Mucosa of stomach (tissue), 1 donor: ENCODE measurements around the gene CDK12.
A peak's percentile ranks its signal among the peaks of the same experiment; 100 is the strongest.

ENCODE experiments used
- H3K27me3 ChIP-seq: one replicate; pipeline ENCODE4 v1.7.0; 2013; ENCODE audit warnings: mild to moderate bottlenecking, low read length; ENCODE audit not compliant: control insufficient read depth, insufficient read depth
- H3K36me3 ChIP-seq: one replicate; pipeline ENCODE4 v1.7.0; 2013; ENCODE audit warnings: low read length; ENCODE audit not compliant: control insufficient read depth, insufficient read depth
- H3K4me1 ChIP-seq: one replicate; pipeline ENCODE4 v1.7.0; 2013; ENCODE audit warnings: mild to moderate bottlenecking, low read length; ENCODE audit not compliant: control insufficient read depth, insufficient read depth
- H3K4me3 ChIP-seq: one replicate; pipeline ENCODE4 v1.7.0; 2013; ENCODE audit warnings: low read length
- H3K9ac ChIP-seq: one replicate; pipeline ENCODE4 v1.7.0; 2013; ENCODE audit warnings: mild to moderate bottlenecking, low read length, moderate library complexity
- H3K9me3 ChIP-seq: one replicate; pipeline ENCODE4 v1.7.0; 2013; ENCODE audit warnings: mild to moderate bottlenecking, low read length, moderate library complexity; ENCODE audit not compliant: control insufficient read depth
- donor health status: Pancreatic carcinoma.

The CDK12 gene

GRCh38 chr17:39556423-39556822 is 95.1 kb downstream of the CDK12 start:
- Histone ChIP-seq H3K4me3 (no peak overlapping the region), H3K9ac (no peak overlapping the region), H3K9me3 (no peaks in the 10 kb centered on the region), H3K36me3 (no peaks in the 10 kb centered on the region), H3K27me3 (no peaks in the 10 kb centered on the region), H3K4me1 (no peaks in the 10 kb centered on the region)

- H3K4me3 ChIP-seq: no peak overlapping the region
- no peaks in the 10 kb centered on the region for H3K4me1 ChIP-seq
- H3K36me3 ChIP-seq: no peaks in the 10 kb centered on the region
- no peaks in the 10 kb centered on the region for H3K27me3 ChIP-seq
- no peaks in the 10 kb centered on the region for H3K9me3 ChIP-seq
- H3K9ac ChIP-seq: no peak overlapping the region
Observed at GRCh38 chr17:39562395-39562794, 101.1 kb downstream of the CDK12 start.

- Histone ChIP-seq H3K4me1 (no peaks in the 10 kb centered on the region), H3K9ac (no peak overlapping the region), H3K27me3 (no peaks in the 10 kb centered on the region), H3K4me3 (no peak overlapping the region), H3K9me3 (no peaks in the 10 kb centered on the region), H3K36me3 (peaks cover 4% of the 10 kb centered on the region)
Observed at GRCh38 chr17:39562976-39563375, 101.7 kb downstream of the CDK12 start.

- Histone ChIP-seq H3K4me3 (no peak overlapping the region), H3K9ac (no peak overlapping the region), H3K9me3 (no peaks in the 10 kb centered on the region), H3K36me3 (peaks cover 4% of the 10 kb centered on the region), H3K27me3 (no peaks in the 10 kb centered on the region), H3K4me1 (no peaks in the 10 kb centered on the region)
Observed at GRCh38 chr17:39563476-39563875, 102.2 kb downstream of the CDK12 start.

GRCh38 chr17:39564211-39564848 is 103.0 kb downstream of the CDK12 start:
- Histone ChIP-seq H3K4me3 (no peak overlapping the region), H3K9me3 (no peaks in the 10 kb centered on the region), H3K9ac (no peak overlapping the region), H3K36me3 (peaks cover 4% of the 10 kb centered on the region), H3K4me1 (no peaks in the 10 kb centered on the region), H3K27me3 (no peaks in the 10 kb centered on the region)

- no peaks in the 10 kb centered on the region for H3K9me3 ChIP-seq
- H3K4me3 ChIP-seq: no peak overlapping the region
- peaks cover 4% of the 10 kb centered on the region for H3K36me3 ChIP-seq
- H3K9ac ChIP-seq: no peak overlapping the region
- H3K27me3 ChIP-seq: no peaks in the 10 kb centered on the region
- H3K4me1 ChIP-seq: no peaks in the 10 kb centered on the region
Observed at GRCh38 chr17:39566094-39566850, 105.0 kb downstream of the CDK12 start.

GRCh38 chr17:39568702-39569101 is 107.4 kb downstream of the CDK12 start:
- Histone ChIP-seq H3K4me1 (no peaks in the 10 kb centered on the region), H3K4me3 (no peak overlapping the region), H3K9ac (no peak overlapping the region), H3K9me3 (no peaks in the 10 kb centered on the region), H3K36me3 (peaks cover 4% of the 10 kb centered on the region), H3K27me3 (no peaks in the 10 kb centered on the region)

- Histone ChIP-seq H3K36me3 (peaks cover 4% of the 10 kb centered on the region), H3K9ac (no peak overlapping the region), H3K9me3 (no peaks in the 10 kb centered on the region), H3K4me3 (no peak overlapping the region), H3K4me1 (peaks cover 2% of the 10 kb centered on the region), H3K27me3 (no peaks in the 10 kb centered on the region)
Observed at GRCh38 chr17:39569126-39569525, 107.8 kb downstream of the CDK12 start.

GRCh38 chr17:39572121-39572520 is 110.8 kb downstream of the CDK12 start:
- Histone ChIP-seq H3K4me1 (peaks cover 3% of the 10 kb centered on the region), H3K36me3 (peaks cover 4% of the 10 kb centered on the region), H3K9ac (no peak overlapping the region), H3K27me3 (no peaks in the 10 kb centered on the region), H3K4me3 (no peak overlapping the region), H3K9me3 (no peaks in the 10 kb centered on the region)

GRCh38 chr17:39573447-39574298 is 112.4 kb downstream of the CDK12 start:
- Histone ChIP-seq H3K4me1 (peaks cover 3% of the 10 kb centered on the region), H3K36me3 (no peaks in the 10 kb centered on the region), H3K9ac (peak overlapping the region; percentile 46), H3K4me3 (no peak overlapping the region), H3K27me3 (peaks cover 3% of the 10 kb centered on the region), H3K9me3 (no peaks in the 10 kb centered on the region)

- H3K9me3 ChIP-seq: no peaks in the 10 kb centered on the region
- H3K4me3 ChIP-seq: no peak overlapping the region
- H3K9ac ChIP-seq: no peak overlapping the region
- H3K4me1 ChIP-seq: peaks cover 10% of the 10 kb centered on the region
- no peaks in the 10 kb centered on the region for H3K36me3 ChIP-seq
- peaks cover 8% of the 10 kb centered on the region for H3K27me3 ChIP-seq
Observed at GRCh38 chr17:39576187-39576586, 114.9 kb downstream of the CDK12 start.

- H3K27me3 ChIP-seq: peaks cover 8% of the 10 kb centered on the region
- no peak overlapping the region for H3K4me3 ChIP-seq
- H3K9ac ChIP-seq: no peak overlapping the region
- no peaks in the 10 kb centered on the region for H3K9me3 ChIP-seq
- no peaks in the 10 kb centered on the region for H3K36me3 ChIP-seq
- peaks cover 10% of the 10 kb centered on the region for H3K4me1 ChIP-seq
Observed at GRCh38 chr17:39578272-39578671, 117.0 kb downstream of the CDK12 start.
